Measurements from ENCODE around the gene ITSN2.
A peak's percentile ranks its signal among the peaks of the same experiment; 100 is the strongest.

Gene ITSN2

DNA sequence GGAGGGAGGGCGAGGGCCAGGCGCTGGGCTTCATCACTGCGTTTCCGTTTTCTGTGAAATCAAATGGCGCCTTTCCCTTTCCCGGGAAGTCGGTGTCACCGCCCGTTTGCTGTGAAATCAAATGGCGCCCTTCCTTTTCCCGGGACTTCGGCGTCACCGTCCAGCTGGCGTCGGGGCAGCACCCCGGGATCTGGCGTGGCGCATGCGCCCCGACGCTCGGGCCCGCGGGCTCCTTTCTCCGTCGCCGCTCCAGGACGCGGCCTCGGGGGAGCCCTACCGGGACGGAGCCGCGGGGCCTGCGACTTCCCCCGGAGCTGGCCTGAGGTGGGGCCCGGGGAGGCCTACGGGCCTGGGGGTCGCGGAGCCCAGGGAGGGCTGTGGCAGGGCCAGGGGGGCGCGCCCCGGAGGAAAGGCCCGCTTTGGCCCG lies 185.5 kb downstream of the ITSN2 start, which contains the start of gene FAM228A:
FAM228A (plus strand) TSS at position 203 of the 427 bp plus-strand sequence. CDS start 428 bp downstream, outside the sequence.
- DNase-seq: no peak

GRCh38 chr2:24169023-24169422 lies 191.3 kb downstream of the ITSN2 start:
- DNase-seq: no peak

DNA sequence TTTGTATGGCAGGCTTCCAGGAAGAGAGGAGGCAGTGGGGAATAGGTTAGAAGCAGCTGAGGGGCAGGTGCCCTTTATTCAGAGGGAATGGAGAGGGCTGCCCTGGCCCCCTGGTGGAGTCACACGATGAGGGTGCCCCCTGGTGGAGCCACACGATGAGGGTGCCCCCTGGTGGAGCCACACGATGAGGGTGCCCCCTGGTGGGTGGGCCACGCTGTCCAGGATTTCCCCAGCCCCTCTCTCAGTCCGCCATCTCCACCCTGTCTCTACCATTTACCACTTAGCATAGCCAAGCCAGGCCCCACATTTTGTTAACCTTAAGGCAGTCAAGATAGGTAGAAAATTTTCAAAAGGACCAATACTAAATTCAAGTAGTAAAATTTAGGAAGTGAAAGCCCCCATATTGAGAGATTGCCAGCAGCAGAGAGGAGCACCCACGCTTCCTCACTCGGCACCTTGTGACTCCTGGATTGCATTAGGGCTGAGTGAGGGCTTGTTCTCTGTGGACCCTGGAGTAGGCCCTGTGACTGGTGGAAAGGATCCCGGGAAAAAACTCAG lies 195.8 kb downstream of the ITSN2 start:
- peak; percentile 3 to 12 for DNase-seq

DNA sequence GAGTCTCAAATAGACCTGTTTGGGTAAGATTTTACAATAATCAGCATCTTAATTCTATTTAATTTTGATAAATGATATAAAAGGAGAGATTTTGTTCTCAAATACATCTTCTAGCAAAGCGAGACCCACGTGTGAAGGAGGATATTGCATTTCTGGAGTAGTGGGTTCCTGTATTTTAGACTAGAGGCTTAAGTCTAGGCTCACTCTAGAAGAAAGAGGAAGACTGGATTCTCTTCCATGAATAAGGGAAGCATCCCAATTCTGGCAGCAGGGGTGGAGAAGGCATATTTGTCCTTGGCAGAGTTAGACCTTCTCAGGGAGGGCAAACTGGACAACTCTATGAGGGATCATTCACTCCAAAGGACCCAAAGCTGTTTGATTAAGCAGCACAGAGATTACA lies 196.7 kb downstream of the ITSN2 start:
- DNase-seq: no peak

DNA sequence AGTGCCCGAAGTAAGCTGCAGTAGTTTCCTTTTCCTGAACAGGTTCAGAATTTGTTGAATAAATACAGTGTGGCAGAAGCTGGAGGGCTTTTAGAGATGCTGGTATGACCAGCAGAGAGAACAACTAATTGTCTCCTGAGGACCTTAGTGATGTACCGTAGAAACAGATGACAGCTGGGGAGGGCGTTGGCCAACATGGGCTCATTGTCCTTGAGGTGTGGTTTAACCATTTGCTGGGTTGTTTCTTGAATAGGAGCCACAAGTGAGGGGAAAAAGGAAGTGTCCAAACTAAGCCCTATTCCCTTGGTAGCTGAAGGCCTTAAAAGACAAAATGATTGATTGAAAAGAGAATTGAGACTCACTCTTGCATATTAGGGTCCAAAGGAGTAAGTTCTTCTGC lies 197.2 kb downstream of the ITSN2 start:
- DNase-seq: no peak

GRCh38 chr2:24162494-24162893 lies 197.8 kb downstream of the ITSN2 start:
- no peak for DNase-seq

GRCh38 chr2:24160761-24161160 lies 199.6 kb downstream of the ITSN2 start:
- no peak for DNase-seq

DNA sequence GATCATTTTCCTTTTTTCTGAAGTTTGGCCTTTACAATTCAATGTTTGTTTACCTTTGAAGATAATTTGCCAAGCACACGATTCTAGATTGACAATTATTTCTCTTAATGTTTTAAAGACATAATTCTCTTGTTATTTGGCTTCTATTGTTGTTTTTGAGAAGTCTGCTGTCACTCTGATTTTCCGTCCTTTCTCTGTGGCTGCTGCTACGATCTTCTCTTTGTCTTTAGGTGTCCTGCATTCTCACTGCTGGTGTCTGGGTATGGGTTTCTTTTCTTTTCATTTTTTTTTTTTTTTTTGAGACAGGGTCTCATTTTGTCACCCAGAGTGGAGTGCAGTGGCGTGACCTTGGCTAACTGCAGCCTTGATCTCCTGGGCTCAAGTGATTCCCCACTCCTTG lies 200.6 kb downstream of the ITSN2 start:
- no peak for DNase-seq

GRCh38 chr2:24158131-24158530 lies 202.2 kb downstream of the ITSN2 start:
- DNase-seq: no peak

DNA sequence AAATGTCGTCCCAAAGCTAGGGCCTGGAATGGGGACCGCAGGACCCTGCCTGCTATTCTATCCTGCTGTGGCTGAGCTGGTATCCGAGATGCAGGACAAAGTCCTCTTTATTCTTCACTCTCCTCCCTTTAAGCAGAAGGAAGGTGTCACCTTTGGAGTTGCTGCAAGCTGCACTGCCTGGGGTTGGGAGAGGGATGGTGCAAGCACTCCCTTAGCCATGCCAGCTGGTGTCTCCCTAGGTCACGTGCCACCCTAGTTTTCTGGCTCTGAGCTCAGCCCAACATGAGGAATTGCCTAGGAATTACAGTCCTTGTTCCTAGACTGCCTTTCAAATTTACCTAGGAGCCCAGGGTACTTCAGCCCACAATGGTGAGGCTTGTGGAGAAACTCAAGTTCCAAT lies 206.9 kb downstream of the ITSN2 start:
- no peak for DNase-seq

All from SHP77 (cell line).